Activated CD4-positive, alpha-beta T cell treated with anti-CD3 and anti-CD28 coated beads, Interleukin-2, Interleukin-6, amounts not matched to agents 100 ng/mL and 50 ng/mL, durations not matched to agents 16 hours and 8 hours (primary cell): ENCODE results near the gene MRC2.

ENCODE experiments used
- DNase-seq: peaks from one replicate; pipeline ENCODE4 v3.0.0-alpha.2; 2020

MRC2 gene

DNA sequence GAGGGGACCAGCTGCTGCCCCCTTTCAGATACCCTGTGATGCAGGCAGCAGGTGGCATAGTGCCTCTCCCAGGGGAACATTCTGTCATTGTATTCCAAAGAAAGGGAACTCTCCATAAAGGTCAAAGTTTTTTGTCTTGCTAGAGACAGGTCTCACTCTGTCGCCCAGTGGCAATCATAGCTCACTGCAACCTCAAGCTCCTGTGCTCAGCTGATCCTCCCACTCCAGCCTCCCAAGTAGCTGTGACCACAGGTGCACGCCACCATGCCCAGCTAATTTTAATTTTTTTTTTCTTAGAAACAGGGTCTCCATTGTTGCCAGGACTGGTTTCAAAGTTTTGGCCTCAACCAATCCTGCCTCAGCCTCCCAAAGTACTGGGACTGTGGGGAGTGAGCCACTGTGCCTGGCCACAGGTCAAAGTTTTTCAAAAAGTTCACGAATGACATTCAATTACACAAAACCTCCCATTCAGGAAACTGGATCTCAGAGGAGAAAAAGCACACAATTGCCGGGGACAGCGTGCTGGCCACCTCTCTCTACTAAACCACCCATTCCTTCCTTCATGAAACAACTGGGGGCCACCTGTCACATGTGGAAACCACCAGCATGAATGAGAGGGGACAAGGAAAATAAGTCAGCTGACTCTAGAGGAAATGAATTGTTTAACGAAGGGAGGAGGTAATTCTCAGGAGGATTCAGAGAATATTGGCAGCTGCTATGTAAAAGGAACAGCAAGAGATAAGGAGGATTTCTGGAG lies 100.6 kb downstream of the MRC2 start:
- no peak for DNase-seq

DNA sequence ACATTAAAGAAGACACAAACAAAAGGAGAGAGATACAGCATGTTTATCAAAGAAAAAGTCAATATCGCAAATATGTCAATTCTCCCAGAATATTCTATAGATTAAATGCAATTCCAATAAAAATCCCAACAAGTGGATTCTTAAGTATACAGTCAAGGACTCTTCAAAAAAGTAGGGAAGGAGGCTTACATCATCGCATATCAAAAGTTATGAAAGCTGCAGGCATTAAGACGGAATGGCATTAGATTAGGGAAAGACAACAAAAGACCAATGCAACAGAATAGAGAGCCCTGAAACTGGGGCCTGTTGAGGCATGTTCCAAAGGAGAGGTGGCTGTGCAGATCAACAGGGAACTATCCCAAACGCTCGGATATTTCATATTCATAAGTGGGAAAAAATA lies 104.7 kb downstream of the MRC2 start:
- no peak for DNase-seq

DNA sequence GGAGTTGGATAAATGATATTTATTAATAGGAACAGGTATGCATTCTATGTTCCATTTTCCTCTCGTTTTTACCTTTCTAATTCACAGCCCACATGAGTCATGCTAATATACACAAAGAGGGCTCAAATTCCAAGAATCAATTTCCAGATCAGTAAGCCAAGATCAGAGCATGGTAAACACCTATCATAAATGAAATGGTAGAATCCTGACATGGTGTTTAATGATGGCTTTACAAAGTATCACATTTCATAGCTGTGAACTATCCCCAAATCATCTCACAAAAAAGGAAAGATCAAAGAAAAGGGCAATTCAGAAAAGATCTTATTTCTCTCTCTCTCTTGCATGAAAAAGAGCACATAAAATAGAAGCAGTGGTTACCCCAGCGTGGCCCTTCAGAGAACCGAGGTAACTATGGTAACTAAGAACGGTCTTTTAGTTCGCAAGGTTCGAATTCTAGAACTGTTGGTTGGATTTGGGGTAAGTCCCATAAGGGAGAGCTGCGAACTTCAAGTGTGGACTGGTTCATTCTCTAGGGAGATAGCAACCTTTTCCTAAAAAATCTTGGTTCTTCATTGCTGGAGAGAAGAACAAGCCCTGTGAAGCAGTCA lies 107.7 kb downstream of the MRC2 start:
- DNase-seq: no peak

DNA sequence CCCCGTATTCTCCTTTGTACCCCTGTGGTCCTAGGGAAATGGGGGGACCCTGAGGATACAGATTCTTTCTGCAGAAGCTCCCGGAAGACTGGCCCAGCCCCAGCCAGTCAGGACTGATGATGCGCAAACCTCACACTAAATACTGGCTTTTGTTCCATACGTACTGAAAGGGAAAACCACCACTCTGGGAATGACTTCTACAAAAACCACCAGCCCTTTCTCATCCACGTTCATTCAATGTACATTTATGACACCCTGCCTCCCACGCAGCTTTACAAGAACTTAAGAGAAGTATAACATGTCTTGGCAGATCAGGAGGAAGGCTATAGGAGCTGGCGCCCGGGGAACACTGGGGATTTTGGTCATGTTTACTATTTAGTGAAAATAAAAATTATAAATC lies 110.0 kb downstream of the MRC2 start:
- DNase-seq: peak; percentile 45

DNA sequence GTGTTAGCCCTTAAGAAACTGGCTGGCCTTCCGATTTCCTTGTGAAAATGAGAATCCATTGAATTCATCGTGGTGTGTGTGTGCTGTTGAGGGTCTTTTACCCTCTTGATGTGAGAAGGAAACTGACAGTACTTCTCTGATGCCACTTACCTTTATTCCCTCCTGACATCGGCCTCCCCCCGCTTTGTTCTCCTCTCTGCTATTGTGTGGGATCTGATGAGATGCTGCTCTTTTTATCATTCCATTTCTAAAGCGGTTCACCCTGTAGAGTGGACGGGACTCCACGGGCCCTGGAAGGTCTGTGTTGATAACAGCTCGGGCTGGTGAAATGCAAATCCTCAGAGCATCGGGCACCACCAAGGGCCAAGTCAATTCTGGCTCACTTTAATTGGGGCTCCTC lies 110.8 kb downstream of the MRC2 start:
- DNase-seq: no peak

DNA sequence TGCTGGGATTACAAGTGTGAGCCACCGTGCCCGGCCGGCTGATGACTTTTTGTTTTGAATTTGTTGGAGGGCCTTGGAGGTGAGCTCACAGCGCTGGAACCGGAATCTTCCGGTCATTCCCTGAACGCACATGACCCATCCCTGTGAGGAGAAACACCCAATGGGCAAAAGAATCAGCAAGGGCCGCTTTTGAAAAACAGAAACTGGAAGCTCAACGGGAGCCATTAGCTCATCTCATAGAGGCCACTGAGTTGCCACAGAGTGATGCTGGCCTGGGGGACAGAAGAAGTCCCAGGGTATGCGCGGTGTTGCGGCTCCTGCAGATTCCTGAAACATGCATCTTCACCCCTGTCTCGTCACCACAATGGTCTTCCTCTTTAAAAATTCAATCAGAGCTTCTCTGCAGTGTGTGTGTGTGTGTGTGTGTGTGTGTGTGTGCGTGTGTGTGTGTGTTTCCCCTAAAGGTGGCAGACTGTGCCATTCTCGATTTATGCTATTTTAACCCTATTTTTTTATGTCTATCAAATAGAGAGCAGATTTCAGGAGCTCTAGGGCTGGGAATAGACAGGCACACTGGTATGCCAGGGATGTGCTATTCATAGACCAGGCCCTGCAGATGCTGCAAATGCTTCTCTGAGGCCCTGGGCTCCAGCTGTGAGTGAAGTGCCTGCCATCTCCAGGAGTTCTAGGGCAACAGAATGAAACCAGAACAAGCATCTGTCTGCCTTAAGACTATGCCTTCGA lies 112.3 kb downstream of the MRC2 start:
- no peak for DNase-seq

DNA sequence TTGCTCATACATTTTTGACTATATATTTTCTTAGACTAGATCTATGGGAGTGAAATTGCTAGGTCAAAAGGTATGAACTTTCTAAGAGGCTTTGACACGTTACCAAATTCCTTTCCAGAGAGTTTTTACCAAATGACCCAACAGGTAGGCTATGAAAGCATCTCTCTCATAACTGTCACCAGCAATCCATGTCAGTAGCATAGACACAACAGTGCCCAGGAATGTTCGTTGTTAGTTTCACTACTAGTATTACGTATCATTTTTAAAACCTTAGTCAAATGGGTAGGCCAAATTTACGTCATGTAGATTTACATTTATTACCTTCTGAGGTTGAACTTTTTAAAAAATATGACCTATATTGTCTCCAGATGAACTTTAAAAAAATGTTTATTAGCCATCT lies 113.8 kb downstream of the MRC2 start:
- DNase-seq: peak; percentile 60
